ENCODE results near the gene GLIPR2. TPM values are rescaled to one million over a fixed set of nuclear protein-coding genes. Genes with fewer than 3 reads are reported as not detected.

The GLIPR2 gene
- polyA plus RNA-seq, 1 experiment = 115 TPM

GRCh38 chr9:36165826-36166167 is 29.3 kb downstream of the GLIPR2 start:
- peak overlapping the region; percentile 63 for H3K4me3 ChIP-seq (ENCODE audit: low read depth, low read length)
- H3K9me3 ChIP-seq (ENCODE audit: control insufficient read depth, insufficient read depth, low read length) = peaks cover 3% of the 10 kb centered on the region; the same call in 1 of the 2 replicates
- H3K27ac ChIP-seq (ENCODE audit: low read depth, low read length) = peak overlapping the region; percentile 57
- TF ChIP-seq, protein P1, sequence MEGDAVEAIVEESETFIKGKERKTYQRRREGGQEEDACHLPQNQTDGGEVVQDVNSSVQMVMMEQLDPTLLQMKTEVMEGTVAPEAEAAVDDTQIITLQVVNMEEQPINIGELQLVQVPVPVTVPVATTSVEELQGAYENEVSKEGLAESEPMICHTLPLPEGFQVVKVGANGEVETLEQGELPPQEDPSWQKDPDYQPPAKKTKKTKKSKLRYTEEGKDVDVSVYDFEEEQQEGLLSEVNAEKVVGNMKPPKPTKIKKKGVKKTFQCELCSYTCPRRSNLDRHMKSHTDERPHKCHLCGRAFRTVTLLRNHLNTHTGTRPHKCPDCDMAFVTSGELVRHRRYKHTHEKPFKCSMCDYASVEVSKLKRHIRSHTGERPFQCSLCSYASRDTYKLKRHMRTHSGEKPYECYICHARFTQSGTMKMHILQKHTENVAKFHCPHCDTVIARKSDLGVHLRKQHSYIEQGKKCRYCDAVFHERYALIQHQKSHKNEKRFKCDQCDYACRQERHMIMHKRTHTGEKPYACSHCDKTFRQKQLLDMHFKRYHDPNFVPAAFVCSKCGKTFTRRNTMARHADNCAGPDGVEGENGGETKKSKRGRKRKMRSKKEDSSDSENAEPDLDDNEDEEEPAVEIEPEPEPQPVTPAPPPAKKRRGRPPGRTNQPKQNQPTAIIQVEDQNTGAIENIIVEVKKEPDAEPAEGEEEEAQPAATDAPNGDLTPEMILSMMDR (IDR thresholded peaks at IDR 0.05; ENCODE audit: low read depth, low read length) = no peak
- CTCF ChIA-PET = interaction anchor here (0.5 to 3.3 kb wide), 15 partner anchors 11 to 289 kb away, joined by 3 to 18 read pairs (median 5); partner anchors contain the start of gene CLTA
- POLR2A ChIA-PET = interaction anchor here (0.6 to 1.8 kb wide), 6 partner anchors 17 to 1094 kb away, joined by 3 to 7 read pairs (median 6); no protein-coding TSS in a partner anchor
- no peaks in the 10 kb centered on the region for H3K27me3 ChIP-seq (ENCODE audit: control insufficient read depth, insufficient read depth, low read length)
- DNase-seq (ENCODE audit: low read depth, low spot score) = no peak

DNA sequence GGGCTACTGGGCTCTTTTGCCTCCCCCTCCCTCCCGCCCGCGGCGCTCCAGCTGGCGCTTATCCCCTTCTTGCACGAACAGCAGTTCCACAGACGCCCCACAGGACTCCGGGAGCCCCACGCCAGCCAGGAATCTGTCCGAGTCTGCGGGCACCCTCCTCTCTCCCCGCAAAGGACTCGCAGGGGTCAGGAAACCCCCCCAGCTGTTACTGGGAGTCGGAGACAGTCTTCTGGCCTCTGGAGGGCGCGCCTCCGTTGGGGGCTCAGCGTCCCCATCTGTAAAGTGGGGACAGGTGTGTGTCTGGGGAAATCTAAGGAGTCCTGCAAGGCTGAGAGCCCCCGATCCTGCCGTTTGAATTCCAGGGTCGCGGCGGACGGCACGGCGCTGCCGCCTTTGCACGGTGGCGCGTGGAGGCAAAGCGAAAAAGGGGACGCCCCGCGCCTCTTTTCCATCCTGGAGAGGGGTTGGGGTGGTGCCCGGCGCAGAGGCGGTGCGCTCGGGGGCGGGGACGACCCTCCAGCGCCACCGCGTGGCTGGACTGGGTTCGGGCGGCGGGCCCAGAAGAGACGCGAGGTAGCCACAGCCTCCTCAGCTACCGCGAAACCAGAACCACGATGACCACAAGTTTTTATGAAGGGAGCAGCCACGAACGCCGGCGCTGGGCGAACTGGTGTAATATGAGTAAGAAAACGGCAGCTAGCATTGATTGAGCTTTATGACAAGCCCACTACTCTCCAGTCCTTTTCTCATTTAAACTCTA is 29.8 kb downstream of the GLIPR2 start:
- no peak overlapping the region for H3K27ac ChIP-seq (ENCODE audit: low read depth, low read length)
- H3K27me3 ChIP-seq (ENCODE audit: control insufficient read depth, insufficient read depth, low read length) = no peaks in the 10 kb centered on the region
- CTCF ChIA-PET = interaction anchor here (0.5 to 3.3 kb wide), 35 partner anchors 11 to 288 kb away, joined by 3 to 18 read pairs (median 4); partner anchors contain the start of gene CLTA
- DNase-seq (ENCODE audit: low read depth, low spot score) = no peak
- peaks cover 3% of the 10 kb centered on the region; the same call in 1 of the 2 replicates for H3K9me3 ChIP-seq (ENCODE audit: control insufficient read depth, insufficient read depth, low read length)
- TF ChIP-seq, protein P1 (IDR thresholded peaks at IDR 0.05; ENCODE audit: low read depth, low read length) = peak; percentile 84
- peak overlapping the region; percentile 63 for H3K4me3 ChIP-seq (ENCODE audit: low read depth, low read length)
- POLR2A ChIA-PET = interaction anchor here (0.7 to 1.8 kb wide), 9 partner anchors 18 to 1095 kb away, joined by 3 to 7 read pairs (median 5); partner anchors contain the start of genes CLTA and GLIPR2

DNA sequence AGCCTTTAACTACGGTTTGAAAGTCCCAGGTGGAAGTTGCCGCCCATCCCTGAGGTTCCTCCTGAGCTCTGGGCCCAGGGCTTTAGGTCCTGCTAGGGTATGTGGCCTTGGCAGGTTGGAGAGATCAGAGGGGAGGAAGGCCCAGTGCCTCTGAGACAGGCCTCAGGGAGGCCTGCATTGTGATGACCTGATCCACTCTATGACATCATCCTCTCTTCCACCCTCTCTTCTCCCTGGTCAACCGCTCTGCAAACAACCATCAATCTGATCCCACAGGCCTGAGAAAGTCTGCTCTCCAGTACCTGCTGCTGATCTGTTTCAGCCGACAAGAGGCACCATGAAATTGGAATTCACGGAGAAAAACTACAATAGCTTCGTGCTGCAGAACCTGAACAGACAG is 32.6 kb downstream of the GLIPR2 start, which contains the start of gene CCIN:
Gene CCIN, plus strand, starts transcription at position 223 of the 400 bp plus-strand sequence. Its CDS starts 115 bp downstream, at position 338.
- no peak within 1 kb of the TSS for H3K4me3 ChIP-seq (ENCODE audit: low read depth, low read length)
- POLR2A ChIA-PET = interaction anchor here (0.6 kb wide), 1 partner anchor 9 kb away, joined by 4 read pairs; no protein-coding TSS in a partner anchor
- peaks cover 3% of the 10 kb centered on the region; the same call in 1 of the 2 replicates for H3K9me3 ChIP-seq (ENCODE audit: control insufficient read depth, insufficient read depth, low read length)
- H3K27me3 ChIP-seq (ENCODE audit: control insufficient read depth, insufficient read depth, low read length) = no peaks in the 10 kb centered on the region
- H3K27ac ChIP-seq (ENCODE audit: low read depth, low read length) = no peak within 1 kb of the TSS
- TF ChIP-seq, protein P1 (IDR thresholded peaks at IDR 0.05; ENCODE audit: low read depth, low read length) = no peak
- CTCF ChIA-PET = interaction anchor here (0.8 kb wide), 1 partner anchor 21 kb away, joined by 3 read pairs; no protein-coding TSS in a partner anchor
- no peak for DNase-seq (ENCODE audit: low read depth, low spot score)

DNA sequence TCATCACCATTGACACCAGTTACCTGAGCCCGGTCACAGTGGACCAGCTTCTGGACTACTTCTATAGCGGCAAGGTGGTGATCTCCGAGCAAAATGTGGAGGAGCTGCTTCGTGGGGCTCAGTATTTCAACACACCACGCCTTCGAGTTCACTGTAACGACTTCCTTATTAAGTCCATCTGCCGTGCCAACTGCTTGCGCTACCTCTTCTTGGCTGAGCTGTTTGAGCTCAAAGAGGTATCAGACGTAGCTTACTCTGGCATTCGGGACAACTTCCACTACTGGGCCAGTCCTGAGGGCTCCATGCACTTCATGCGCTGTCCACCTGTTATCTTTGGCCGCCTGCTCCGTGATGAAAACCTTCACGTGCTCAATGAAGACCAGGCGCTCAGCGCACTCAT is 33.2 kb downstream of the GLIPR2 start:
- no peak overlapping the region for H3K4me3 ChIP-seq (ENCODE audit: low read depth, low read length)
- POLR2A ChIA-PET = no interaction called here

More for the DNA sequence above, 33.2 kb downstream of the GLIPR2 start:
- CTCF ChIA-PET = interaction anchor here (0.8 kb wide), 1 partner anchor 20 kb away, joined by 3 read pairs; no protein-coding TSS in a partner anchor
- Histone ChIP-seq H3K27ac (ENCODE audit: low read depth, low read length) (no peak overlapping the region), H3K9me3 (ENCODE audit: control insufficient read depth, insufficient read depth, low read length) (peaks cover 3% of the 10 kb centered on the region; the same call in 1 of the 2 replicates), H3K27me3 (ENCODE audit: control insufficient read depth, insufficient read depth, low read length) (no peaks in the 10 kb centered on the region)
- no peak for DNase-seq (ENCODE audit: low read depth, low spot score)
- TF ChIP-seq, protein P1 (IDR thresholded peaks at IDR 0.05; ENCODE audit: low read depth, low read length) = no peak

Measured in AG04450 (cell line).